GOT3 (cell line): ENCODE data around the gene SOAT2.
"Not testable (repeated sequence)": the region's sequence is repeated elsewhere in the genome, so short reads cannot be mapped to it uniquely, and the experiment has no call there.

ENCODE experiments used
- DNase-seq: peaks from one replicate; lab custom pipeline; 2025; ENCODE audit warnings: mixed read lengths; lab: John Stamatoyannopoulos, UW

SOAT2 gene

DNA sequence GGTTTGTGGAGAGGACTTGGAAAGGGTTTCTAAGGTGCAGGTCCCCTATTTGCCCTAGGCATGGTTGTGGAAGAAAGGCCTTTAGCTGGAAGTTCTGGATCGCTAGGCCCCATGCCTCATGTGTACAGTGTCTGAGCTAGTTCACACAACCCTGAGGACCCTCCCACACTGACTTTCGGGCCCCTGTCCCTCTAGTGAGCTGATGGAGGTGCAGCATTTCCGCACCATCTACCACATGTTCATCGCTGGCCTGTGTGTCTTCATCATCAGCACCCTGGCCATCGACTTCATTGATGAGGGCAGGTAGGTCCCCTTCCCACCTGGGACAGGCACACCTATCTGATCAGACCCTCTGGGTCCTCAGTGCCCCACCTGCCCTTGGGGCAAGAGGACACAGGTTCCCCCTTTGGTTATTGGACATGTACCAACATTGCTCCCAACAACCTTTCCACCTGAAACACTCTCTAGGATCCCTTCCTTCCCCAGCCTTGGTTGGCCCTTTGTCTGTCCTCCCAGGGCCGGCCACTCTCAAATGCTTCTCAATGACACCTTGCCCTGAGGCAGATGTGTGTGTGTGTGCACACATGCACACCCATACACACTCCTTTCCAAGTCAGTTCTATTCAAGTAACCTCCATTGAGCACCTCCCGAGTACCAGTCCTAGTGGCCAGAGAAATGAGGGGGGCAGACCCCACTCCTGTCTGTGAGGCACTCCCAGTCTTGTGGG, 2.6 kb downstream of the SOAT2 start:
- no peak for DNase-seq

DNA sequence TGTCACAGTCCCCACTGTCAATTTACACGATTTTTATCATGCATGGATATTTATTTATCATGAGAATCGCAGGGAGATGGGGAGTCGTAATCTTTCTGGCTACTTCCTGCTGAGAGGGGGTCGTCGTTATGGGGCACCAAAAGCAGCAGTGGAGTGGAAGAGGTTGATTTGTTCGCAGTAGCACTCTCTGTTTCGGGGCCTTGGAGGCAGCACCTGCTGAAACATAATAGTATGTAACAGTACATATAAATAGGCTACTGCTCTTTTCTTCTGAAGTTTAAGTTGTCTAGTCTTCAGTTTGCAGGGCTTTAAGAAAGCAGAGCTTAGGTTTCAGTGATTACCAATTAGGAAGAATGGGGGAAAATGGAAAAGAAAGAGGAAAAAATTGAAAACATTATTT, 3.8 kb downstream of the SOAT2 start:
- no peak for DNase-seq

DNA sequence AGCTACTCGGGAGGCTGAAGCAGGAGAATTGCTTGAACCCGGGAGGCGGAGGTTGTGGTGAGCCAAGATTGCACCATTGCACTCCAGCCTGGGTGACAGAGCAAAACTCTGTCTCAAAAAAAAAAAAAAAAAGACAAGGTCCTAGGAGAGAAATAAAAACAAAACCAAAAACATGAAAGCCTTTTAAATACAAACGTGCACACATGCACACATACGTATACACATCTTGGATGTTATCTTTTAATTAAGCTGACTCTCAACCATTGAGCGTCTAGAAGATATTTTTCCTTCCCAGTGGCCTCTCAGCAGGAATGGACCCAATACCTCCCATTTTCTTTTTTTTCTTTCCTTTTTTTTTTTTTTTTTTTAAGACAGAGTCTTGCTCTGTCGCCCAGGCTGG, 9.1 kb downstream of the SOAT2 start:
- not testable (repeated sequence) for DNase-seq

DNA sequence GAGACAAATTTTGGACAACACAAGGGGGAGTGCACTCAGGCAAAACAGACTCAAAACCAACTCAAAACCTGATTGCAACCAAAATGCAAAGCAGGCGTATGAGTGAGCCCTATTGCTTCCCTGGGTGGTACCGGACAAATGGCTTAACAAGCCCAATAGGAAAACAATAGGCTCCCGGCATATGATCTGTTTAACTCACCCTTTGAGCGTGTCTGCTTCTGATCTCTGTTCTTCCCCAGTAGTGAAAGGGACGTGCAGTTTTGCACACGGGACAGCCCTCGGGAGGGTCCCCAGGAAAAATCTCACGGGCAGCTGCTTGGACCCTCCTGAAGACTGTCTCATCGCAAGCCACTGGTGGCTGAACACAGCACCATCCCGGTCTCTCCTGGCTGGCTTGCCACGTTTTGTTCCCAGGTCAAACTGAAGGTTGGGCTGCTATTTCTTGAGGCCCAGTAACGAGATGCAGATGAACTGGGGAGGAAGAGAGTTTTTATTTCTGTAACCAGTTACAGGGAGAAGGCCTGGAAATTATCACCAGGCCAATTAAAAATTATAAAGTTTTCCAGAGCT, 9.9 kb downstream of the SOAT2 start:
- no peak for DNase-seq

DNA sequence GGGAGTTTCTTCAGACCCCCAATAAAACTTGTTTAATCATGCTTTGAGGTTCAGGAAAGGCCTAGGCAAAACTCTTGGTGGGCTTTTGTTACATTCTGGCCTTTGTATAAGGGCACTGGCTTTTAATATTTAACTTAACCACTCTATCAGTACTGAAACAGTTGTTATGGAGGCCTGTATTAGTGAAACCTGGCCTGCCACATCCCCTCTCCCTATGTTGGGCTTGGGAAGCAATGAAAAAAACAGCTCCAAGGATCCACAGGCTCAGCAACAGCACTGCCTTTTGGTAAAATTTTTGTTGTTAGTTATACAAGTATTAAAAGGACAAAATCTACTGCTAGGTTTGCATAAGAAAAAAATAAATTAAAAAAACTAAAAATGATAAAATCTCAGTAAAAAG, 10.7 kb downstream of the SOAT2 start:
- no peak for DNase-seq

DNA sequence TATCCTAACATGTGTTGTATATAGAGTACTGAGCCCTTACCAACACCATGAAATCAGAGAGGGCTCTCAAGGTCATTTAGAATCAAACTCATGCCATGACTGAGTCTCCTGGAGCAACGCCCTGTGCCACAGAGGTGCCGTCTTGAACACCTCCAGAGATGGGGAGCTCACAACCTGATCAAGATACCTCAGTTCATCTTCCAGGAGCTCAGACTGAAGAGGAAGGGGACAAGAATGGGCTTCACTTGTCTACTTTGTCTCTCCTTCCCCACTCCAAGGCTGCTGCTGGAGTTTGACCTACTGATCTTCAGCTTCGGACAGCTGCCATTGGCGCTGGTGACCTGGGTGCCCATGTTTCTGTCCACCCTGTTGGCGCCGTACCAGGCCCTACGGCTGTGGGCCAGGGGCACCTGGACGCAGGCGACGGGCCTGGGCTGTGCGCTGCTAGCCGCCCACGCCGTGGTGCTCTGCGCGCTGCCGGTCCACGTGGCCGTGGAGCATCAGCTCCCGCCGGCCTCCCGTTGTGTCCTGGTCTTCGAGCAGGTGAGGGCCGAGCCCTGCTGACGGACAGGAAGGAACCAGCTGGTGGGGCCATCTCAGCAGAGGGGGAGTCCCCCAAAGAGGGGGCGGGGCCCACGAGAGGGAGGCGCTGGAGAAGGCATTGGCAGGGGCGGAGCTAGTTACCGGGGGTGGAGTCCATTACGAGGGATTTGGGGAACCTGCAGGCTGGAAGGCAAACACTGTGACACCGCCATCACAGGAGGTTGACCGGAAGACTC, 12.0 kb downstream of the SOAT2 start:
- DNase-seq, result no peak

DNA sequence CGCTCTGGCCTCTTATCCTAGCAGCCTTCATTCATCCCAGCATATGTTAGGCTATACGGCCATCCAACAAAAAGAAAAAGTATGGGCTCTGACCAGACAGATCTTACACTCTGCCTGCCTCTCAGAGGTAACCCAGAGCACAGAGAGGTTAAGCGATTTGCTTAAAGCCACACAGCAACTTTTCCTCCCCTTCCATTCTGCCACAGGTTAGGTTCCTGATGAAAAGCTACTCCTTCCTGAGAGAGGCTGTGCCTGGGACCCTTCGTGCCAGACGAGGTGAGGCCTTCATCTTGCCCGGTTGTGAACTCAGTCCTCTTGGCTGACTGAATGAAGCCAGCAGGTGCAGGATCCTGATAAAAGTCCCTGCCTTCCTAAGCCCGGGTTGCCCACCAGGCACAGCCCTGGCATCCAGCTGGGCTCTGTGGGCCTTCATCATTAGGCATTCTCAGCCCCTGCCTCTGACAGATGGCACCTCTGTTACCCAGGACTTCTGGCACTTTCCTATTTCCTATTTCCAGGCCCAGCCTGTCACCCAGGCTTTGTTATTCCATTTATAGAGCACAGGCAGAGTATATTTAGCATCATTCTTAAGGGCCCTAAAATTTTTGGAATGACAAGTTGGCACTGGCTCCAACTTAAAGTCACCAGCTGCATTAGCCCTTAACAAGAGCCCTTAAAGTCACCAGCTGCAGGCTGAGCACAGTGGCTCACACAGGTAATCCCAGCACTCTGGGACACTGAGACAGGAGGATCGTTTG, 12.8 kb downstream of the SOAT2 start:
- DNase-seq, result no peak

DNA sequence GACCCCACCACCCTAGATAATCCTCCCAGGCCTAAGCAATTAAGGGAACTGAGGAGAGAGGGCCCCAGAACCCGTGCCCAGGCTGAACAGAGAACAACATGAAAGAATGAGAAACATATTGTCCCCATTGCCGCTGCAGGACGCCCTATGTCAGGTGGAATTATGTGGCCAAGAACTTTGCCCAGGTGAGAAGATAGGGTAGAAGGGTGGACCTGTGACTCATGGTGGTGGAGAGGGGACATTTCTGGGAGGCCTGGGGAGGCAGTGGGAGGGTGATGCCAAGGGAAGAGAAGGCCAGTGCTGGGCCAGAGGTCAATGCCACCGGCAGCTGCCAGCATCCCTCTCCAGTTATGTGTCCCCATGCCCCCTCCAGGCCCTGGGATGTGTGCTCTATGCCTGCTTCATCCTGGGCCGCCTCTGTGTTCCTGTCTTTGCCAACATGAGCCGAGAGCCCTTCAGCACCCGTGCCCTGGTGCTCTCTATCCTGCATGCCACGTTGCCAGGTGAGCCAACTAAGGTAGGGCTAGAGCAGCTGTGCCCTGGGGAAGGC, 15.5 kb downstream of the SOAT2 start:
- DNase-seq, result no peak

DNA sequence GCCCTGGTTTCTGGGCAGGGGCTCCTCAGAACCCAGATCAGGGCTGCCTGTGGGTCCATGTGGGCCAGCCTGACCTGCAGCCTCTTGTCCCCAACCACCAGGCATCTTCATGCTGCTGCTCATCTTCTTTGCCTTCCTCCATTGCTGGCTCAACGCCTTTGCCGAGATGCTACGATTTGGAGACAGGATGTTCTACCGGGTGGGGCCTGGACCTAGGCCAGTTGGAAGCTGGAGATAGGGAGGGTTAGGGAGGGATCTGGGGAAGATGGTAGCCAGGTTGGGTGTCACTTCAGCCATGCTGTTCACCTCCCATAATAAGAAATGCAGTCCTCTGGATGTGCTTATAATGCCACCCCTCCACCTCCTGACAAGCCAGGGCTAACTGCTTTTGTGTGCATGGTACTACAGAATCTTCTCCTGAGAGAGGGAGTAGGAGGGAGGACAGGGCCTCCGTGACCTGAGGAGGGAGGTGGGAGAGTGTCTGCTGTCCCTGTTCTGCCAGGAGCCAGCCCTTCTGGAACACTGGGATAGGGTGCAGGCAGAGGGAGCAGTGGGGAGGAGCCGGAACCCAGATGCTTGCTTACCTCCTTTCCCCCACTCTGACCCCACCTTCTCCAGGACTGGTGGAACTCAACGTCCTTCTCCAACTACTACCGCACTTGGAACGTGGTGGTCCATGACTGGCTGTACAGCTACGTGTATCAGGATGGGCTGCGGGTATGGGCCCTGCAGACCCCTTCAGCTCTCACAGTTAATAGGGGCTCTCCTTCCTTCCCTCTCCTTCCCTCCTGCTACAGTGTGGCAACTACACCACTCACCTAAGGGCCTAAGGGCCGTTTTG, 17.6 kb downstream of the SOAT2 start:
- DNase-seq, result no peak

DNA sequence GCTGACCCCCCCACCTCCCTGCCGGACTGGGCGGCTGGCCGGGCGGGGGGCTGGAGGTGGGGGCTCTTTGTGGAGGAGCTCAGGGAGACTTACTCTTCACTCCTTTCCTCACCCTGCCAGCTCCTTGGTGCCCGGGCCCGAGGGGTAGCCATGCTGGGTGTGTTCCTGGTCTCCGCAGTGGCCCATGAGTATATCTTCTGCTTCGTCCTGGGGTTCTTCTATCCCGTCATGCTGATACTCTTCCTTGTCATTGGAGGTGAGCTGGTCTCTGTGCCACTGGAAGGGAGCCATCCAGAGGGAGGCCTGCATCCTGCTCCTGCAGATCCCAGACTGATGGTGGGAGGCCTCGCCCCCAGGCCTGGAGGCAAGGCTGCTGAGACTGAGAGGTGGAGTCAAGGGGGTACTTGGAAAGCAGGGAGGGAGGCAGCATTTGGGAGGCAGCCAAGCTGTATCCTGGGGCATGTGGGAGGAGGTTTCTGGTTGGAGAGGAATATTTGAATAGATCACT, 19.7 kb downstream of the SOAT2 start:
- DNase-seq, result no peak

DNA sequence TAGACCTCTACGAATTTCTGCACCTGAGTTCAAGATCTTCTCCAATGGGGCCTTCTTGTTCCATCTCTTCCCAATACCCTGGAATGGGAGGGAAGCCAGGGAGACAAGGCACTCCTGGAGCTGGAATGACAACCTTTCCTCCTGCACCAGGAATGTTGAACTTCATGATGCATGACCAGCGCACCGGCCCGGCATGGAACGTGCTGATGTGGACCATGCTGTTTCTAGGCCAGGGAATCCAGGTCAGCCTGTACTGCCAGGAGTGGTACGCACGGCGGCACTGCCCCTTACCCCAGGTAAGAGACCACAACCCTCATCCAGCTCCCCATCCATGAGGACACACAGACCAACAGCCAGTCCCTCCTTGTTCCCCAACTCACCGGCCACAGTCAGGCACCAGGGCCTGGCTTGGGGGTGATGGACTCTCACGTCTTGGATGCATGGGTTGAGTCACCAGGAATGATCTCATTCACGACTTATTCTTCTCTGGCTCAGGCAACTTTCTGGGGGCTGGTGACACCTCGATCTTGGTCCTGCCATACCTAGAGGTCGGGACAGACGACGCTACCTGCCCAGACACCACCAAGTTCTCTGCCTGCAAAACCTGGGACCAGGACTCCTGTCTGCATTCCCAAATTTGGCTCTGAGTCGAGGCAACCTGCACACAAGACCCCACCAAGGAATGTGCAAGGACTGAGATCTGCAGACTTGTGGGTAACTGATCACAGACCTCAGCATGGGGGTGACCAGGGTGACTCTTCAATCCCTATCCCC, 20.5 kb downstream of the SOAT2 start:
- no peak for DNase-seq

DNA sequence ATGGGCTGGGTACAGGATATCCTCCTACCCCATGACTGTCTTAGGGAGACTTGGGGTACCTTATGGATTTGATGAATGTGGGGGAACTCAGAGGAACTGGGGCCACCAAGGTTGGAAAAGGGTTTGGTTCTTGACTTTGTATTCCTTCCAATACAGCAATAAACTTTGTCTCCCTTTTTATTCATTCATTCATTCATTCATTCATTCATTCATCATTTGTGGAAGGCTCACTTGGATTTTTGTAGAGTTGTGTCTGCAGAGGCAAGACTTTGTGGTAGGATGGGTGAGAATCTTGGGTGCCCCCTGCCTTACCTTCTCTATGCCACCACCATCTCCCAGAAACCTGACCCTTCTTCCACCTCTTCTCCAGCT, 21.1 kb downstream of the SOAT2 start:
- no peak for DNase-seq

DNA sequence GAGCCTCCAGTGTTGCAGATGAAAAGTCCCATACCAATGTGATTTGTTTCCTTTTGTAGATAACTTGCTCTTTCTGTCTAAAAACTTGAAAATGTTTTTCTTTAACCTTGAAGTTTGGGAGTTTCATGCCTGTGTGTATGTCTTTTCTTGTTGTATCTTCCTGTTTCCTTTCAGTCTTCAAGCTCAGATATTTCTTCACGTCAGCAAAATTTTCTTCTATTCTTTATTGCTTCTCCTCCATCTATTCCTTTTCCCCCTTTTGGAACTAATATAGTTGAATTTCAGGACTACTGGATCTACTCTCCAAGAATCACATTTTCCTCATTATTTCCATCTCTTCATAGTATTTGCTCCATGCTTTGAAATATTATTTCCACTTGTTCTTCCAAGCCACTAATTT, 23.9 kb downstream of the SOAT2 start:
- no peak for DNase-seq

DNA sequence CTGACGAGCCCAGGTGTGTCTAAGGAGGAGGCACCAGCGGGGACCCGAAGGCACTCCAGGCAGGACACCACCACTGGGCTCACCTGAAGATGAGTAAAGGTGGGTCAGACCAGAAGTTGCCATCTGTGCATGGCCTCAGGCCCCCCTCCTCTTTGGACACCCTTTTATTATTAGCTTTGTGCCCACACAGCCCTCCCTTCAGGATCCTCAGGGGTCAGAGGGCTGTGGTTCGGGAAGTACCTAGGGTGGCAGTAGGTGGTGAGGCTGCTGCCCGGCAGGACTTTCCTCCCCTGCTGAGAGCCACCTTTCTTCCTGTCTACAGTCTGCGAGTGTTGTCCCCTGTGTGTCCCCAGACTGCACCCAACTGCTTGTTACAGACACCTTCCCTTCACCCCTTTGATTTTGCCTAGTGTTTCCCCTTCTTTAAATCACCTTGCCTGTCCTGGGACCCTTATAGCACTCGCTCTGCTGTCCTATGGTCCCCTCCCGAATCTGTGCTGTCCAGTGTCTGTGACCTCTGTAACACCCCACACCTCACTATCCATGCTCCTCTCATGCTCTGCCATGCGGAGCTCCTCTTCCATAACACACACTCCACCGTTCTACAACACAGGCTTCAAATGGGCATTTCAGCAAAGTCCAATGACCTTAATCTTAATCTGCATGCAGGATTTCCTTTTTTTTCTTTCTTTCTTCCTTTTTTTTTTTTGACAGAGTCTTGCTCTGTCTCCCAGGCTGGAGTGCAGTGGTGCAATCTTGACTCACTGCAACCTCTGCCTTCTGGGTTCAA, 25.7 kb downstream of the SOAT2 start:
- no peak for DNase-seq

DNA sequence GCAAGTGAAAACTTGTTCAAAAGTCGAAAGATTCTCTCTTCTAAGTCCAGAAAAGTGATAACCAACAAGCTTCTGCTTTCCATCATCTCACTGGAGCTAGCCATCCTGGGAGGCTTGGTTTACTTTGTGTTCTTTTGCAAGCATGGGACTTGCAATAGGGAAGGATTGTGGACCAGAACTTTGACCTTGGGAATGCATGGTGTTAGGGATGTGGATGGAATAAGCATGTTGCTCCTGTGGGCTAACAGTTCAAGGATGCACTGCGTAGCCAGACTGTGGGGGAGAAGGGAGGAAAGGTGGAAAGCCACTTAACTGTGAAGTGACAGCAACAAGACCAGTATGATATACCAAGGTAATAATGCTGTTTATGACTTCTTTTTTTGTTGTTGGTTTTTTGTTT, 28.6 kb downstream of the SOAT2 start:
- no peak for DNase-seq

DNA sequence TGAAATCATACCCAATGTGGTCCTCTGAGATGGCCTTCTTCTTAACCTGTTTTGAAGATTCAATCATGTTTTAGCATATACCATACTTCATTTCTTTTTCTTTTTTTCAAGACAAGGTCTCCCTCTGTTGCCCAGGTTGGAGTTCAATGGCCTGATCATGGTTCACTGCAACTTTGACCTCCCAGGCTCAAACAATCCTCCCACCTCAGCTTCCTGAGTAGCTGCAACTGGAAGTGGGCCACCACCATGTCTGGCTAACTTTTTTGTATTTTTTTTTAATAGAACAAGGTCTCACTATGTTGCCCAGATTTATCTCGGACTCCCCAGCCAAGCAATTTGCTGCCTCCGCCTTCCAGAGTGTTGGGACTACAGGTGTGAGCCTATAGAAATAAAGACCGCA, 30.4 kb downstream of the SOAT2 start:
- DNase-seq, result no peak

DNA sequence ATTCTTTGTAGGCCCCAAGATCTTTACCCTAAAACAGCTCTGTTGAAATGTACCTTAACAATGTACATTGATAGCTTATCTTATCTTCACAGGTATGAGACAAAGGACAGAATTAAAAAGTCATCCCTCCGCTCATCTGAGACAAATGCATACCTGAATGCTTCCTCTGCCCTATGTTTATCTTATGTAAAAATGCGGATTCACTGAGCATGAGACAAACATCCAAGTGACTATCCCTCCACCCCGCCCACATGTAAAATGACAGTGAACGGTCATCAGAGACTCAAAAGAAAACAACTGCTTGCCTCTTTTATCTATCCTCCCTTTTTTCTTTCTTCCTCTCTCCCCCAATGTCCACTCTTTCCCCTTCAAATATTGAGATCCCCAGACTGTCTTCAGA, 40.1 kb downstream of the SOAT2 start:
- no peak for DNase-seq

DNA sequence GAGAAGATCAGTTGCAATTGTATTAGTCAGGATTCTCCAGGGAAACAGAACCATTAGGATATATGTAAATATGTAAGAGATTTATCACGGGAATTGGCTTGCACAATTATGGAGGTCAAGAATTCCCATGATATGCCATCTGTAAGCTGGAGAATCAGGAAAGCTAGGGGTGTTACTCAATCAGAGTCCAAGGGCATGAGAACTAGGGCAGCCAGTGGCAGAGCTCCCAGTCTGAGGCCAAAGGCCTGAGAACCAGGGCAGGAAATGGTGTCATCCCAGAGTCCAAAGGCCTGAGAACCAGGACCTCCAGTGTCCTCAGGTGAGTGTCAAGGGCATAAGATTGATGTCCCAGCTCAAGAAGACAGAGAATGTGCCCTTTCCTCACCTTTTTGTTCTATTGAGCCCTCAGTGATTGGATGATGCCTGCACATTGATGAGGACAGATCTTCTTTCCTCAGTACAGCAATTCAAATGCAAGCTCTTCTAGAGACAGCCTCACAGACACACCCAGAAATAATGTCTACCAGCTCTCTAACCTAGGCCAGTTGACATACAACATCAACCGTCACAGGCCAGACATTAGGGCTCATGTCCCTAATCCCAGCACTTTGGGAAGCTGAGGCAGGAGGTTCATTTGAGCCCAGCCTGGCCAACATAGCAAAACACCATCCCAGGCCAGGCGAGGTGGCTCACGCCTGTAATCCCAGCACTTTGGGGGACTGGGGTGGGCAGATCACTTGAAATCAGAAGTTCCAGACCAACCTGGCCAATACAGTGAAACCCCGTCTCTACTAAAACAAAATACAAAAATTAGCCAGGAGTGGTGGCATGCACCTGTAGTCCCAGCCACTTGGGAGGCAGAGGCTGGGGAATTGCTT, 42.3 kb downstream of the SOAT2 start:
- no peak for DNase-seq

DNA sequence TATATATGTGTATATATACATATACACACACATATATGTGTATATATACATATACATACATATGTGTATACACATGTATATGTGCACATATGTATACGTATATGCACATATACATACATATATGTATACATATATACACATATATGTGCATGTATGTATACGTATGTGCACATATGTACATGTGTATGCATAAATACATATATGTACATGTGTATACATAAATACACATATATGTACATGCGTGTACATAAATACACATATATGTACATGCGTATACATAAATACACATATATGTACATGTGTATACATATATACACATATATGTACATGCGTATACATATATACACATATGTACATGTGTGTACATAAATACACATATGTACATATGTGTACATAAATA, 43.9 kb downstream of the SOAT2 start:
- DNase-seq, result no peak
